Hypothalamus (tissue), 51 donors: ENCODE data around the gene PHIP.
"Not testable (repeated sequence)": the region's sequence is repeated elsewhere in the genome, so short reads cannot be mapped to it uniquely, and the experiment has no call there.

Experiments
- DNase-seq, 51 donors: peaks; one replicate each; lab custom pipeline; 2025; lab: John Stamatoyannopoulos, UW

Gene PHIP

GRCh38 chr6:79078075-79078969 lies at the start of gene PHIP:
Gene PHIP (minus strand): TSS chr6:79078254. CDS start chr6:79078068, 186 bp downstream.
- peak; percentile 70 to 99 (median 91) for DNase-seq

- DNase-seq = no peak
These were observed 49.6 kb upstream of the PHIP start for GRCh38 chr6:79127660-79128059.

- DNase-seq = no peak
These were observed 41.2 kb upstream of the PHIP start for GRCh38 chr6:79119217-79119616.

- no peak for DNase-seq
These were observed 39.7 kb upstream of the PHIP start for GRCh38 chr6:79117752-79118151.

GRCh38 chr6:79115553-79116182 lies 37.6 kb upstream of the PHIP start:
- DNase-seq = no peak

DNA sequence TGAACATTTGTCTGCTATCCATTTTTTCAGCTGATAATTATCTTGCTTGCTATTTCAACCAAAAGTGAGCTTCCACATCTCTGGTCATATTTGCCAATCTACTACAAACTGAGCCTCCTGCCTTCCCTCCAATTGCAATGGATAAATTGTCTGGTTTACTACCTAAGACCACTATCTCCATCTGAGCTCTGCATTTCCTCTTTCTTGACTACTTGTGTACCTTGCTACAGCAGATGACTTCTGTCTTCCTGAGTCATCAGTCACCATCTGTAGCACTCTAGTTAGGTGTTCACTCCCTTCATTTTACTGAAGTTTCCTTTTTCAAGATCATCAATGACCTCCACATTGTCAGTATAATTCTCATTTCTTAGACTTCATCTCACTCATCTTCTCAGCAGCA lies 33.5 kb upstream of the PHIP start:
- no peak for DNase-seq

DNA sequence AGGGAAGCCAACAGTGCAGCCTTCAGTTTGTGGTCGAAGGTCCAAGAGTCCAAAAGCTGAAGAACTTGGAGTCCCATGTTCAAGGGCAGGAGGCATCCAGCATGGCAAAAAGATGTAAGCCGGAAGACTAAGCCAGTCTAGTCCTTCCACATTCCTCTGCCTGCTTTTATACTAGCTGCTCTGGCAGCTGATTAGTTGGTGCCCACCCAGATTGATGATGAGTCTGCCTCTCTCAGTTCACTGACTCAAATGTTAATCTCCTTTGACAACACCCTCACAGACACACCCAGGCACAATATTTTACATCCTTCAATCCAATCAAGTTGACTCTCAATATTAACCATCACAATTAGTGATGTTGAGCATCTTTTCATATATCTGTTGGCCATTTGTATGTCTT lies 23.1 kb upstream of the PHIP start:
- DNase-seq = no peak

- DNase-seq = no peak
These were observed 22.2 kb upstream of the PHIP start for GRCh38 chr6:79100304-79100703.

GRCh38 chr6:79094938-79095337 lies 16.9 kb upstream of the PHIP start:
- DNase-seq = no peak

- not testable (repeated sequence) for DNase-seq
These were observed 13.7 kb upstream of the PHIP start for GRCh38 chr6:79091801-79092200.

DNA sequence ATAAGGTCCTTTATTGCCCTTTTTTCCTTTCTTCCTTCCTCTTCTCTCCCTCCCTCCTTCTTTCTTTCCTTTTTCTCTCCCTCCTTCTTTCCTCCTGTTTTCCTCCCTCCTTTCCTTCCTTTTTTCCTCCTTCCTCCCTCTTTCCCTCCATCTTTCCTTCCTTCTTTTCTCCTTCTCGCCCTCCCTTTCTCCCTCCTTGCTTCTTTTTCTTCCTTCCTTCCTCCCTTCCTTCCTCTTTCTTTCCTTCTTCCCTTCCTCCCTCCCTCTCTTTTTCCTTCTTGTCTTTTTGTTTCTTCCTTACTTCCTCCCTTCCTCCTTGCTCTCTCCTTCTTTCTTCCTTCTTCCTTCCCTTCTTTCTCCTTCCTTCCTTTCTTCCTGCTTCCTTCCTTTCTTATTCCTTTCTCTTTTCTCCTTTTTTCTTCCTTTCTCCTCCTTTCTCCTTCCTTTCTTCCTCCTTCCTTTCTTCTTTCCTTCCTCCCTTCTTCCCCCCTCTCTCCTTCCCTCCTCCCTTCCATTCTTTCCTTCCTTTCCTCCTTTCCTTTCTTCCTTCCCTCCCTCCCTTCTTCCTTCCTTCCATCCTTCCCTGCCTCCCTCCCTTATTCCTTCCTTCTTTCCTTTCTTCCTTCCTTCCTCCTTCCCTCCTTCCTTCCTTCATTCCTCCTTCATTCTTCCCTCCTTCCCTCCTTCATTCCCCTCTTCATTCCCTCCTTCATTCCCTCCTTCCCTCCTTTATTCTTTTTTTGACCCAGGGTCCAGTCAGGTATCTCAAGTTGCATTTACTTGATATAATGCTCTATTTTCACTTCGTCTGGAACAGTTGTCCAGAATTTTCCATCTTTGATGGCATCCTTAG lies 11.7 kb upstream of the PHIP start:
- DNase-seq = no peak

DNA sequence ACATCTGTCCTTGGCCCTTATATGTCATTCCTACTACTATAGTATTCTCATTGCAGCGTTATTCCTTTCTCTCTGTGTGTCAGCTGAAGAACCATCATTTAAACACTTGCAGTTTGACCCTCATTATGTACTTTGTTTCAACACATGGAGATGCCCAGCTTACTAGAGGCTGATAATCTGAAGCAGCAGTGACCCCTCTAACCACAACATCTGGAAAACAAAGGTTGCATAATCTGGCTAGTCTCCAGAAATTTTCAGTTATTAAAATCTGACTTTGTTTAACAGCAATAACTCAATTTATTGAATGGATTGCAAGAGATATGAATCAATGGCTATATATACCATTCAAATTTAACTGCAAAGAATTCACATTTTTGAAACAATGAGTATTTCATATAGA lies 6.6 kb upstream of the PHIP start:
- no peak for DNase-seq

GRCh38 chr6:79082304-79082703 lies 4.2 kb upstream of the PHIP start:
- DNase-seq = no peak

- DNase-seq = no peak
These were observed 3.6 kb upstream of the PHIP start for GRCh38 chr6:79081663-79082062.

DNA sequence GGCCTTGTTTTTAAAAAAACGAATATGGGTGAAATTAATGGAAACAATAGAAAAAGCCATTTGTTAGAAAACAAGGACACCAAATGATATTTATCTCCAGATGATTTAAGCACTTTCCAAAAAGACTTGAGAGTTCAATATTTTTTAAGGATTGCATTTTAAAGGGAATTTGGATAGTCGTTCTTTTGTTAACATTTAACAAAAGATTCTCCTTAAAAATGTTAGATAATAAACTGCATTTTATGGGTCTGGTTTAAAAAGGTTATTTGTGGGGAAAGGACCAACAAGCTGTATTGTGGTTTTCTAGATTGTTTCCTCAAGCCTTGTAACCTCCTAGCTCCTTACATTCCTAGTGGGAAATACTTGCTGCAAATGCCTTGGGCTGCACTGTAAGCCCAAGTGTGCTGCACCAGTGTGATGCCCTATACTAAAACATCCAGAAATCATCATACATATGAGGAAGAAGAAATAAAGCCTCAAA lies 1.5 kb upstream of the PHIP start:
- peak in 1 of 51 donors; percentile 37 for DNase-seq

DNA sequence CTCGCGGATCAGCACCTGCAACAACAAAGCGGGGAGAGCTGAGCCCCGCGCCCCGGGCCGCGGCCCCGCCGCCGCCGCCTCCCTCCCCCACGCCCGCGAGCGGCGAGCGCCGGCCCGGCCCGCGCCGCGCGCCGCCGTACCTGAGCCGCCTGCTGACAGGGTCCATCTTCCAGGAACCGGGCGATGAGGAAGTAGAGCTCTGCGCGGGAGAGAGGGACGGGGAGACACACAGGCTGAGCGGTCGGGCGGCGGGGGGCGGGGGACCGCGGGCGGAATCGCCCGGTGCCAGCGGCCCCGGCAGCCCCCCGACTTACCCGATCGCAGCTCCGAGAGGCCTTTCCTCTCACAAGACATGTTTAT lies 359 bp downstream of the PHIP start:
- DNase-seq = peak in 7 of 51 donors; percentile 35 to 72 (median 47)

DNA sequence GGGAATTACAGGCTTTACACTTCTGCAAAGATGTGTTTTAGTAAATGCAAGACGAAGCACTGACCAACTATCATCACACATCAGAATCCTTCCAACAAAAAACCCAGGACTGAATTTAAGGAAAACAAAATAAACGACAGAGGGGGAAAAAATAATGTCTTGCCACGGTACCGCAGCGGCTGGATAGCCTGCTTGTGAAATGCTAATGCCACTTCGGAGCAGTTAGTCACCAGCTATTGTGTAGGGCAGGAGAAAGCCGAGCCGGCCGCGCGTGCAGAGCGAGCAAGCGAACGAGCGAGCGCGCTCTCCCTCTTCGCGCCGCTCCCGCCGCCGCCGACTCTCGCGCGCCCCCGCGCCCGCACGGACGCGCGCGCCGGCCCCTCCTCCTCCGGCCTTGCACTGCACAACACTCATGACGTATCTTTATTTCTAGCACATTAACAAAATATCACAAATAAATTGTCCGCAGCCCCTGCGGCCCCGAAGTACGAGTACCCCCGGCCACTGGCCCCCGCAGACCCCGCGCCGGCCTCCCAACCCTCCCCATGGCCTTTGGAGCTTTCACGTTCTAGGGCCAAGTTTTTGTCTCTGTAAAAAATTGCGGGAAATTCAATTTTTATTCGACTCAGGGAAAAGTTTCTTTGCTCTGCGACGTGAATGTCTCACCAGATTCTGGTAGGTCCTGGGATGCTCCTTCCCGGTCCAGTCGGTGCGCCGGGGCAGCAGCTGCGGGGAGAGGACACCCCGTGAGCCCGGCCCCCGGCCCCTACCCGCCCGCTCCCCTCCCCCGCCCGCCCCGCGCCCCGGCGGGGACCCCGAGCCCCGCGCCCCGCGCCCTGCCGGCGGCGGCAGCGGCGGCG lies 1.0 kb downstream of the PHIP start:
- peak; percentile 40 to 94 (median 81) for DNase-seq

DNA sequence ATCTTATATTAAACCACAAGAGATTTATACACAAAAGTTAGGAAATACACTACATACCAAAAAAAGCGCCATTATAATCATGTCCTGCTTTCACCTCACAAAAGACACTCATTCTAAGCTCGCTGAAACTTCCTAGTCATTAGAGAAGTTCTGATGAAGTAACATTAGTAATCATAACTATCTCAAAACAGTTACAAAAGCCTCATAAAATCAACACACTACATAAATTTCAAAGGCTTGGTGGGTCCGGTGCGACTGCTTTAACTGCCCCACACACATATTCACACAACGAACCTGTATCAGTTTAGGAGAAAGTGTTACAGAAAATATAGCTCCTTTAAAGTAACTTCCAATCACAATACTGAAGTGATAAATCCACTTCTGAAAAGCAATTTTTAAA lies 1.9 kb downstream of the PHIP start:
- no peak for DNase-seq

GRCh38 chr6:79073888-79074287 lies 4.2 kb downstream of the PHIP start:
- no peak for DNase-seq

DNA sequence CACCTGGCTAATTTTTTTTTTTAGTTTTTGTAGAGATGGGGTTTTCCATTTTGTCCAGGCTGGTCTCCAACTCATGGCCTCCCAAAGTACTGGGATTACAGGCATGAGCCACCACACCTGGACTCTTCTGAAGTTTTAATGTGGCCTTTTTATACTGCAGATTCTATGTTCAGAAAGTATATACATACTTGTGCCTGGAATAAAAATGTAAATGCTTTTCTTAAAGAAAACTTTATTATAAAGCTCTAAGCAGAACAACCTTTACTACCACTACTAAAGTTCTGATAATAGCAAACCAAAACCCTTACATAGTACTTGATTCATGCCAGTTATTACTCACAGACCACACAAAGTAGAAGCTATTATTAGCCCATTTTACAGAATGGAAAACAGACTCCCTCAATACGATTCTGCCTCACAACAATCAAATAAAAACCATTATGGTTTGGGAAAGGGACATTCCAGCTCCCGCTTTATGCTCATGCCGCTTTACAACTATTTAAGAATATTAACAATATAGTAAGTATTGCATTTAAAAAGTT lies 5.3 kb downstream of the PHIP start:
- no peak for DNase-seq
